Stimulated activated naive CD8-positive, alpha-beta T cell treated with anti-CD3 and anti-CD28 coated beads, Interleukin-15, Interleukin-2, amounts not matched to agents 100 ng/mL and 50 ng/mL, for 24 hours (primary cell): ENCODE results near the gene INPP5A.
"Not testable (repeated sequence)": the region's sequence is repeated elsewhere in the genome, so short reads cannot be mapped to it uniquely, and the experiment has no call there.

Experiments used
- H3K27ac Mint-ChIP-seq: one replicate; pipeline ENCODE4 v1.8.0; 2021; ENCODE audit warnings: mild to moderate bottlenecking, mixed read lengths
- H3K27me3 Mint-ChIP-seq: one replicate; pipeline ENCODE4 v1.8.0; 2021; ENCODE audit warnings: mixed read lengths
- H3K36me3 Mint-ChIP-seq: one replicate; pipeline ENCODE4 v1.8.0; 2021; ENCODE audit warnings: low read depth, mixed read lengths
- H3K4me1 Mint-ChIP-seq: one replicate; pipeline ENCODE4 v1.8.0; 2021; ENCODE audit warnings: low read depth, mixed read lengths
- H3K4me3 Mint-ChIP-seq: one replicate; pipeline ENCODE4 v1.8.0; 2021; ENCODE audit warnings: mild to moderate bottlenecking, mixed read lengths
- H3K9me3 Mint-ChIP-seq: one replicate; pipeline ENCODE4 v1.8.0; 2021; ENCODE audit warnings: mixed read lengths

INPP5A gene

DNA sequence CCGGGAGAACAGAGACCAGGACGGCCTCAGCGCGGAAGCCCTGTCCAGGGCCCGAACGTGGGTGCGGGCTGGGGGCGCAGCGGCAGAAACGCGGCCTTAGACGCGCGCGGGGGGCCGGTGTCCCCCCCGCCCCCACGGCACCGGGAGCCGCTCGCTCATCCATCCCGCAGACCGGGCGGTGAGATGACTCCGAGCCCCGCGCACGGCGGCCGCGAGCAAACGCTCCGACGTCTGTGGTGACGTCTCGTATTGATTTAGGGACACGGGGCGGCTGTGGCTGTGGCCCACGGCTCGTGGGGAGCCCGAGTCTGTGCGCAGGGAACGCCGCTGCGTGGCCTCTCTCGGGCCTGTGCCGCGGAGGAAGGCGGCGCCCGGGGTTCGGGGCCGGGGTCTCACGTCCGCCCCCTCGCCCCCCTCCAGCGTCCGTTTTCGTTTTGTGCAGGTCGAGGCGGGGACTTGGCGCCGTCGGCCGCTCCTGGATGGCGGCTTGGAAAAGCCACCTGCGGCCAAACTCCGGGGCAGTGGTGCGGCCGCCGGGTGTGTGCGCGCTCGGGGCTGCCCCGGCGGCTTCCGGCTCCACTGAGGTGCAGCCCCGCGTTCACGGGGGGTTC is 249.4 kb downstream of the INPP5A start:
- Mint-ChIP-seq H3K9me3 (no peaks in the 10 kb centered on the region), H3K36me3 (peaks cover 14% of the 10 kb centered on the region), H3K4me3 (no peak overlapping the region), H3K27me3 (peaks cover 13% of the 10 kb centered on the region), H3K27ac (no peak overlapping the region), H3K4me1 (peaks cover 3% of the 10 kb centered on the region)

DNA sequence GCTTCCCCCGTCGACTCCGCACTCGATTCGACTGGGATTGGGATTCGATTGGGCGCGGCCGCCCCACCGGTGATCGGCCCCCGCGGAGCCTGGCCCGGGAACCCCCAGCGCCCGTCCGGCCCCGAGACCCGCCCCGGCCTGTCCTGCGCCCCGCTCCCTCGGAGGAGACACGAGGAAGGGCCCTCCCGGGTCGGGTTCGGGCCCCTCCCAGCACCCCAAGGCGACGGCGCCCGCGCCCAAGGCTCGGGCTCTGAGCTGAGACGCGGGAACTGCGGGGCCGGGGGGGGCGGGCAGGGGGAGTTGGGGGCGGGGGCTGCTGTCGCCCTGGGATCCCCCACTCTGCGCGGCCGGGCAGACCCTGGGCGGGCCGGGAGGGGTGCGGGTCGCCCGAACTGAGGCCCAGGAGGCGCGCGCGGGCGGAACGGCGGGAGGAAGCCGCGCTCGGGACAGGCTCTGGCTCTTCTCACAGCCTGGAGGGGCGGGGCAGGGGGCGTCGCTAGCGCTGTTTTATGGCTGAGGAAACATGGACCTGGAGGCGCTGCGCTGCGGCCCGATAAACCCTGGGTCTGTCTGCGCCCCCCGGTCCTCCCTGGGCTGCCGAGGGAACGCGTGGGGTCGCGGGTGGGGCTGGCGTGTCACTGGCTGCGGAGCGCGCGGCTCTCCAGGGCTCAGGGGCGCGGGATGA is 250.1 kb downstream of the INPP5A start:
- no peak overlapping the region for H3K27ac Mint-ChIP-seq
- H3K4me1 Mint-ChIP-seq = peaks cover 3% of the 10 kb centered on the region
- H3K4me3 Mint-ChIP-seq = no peak overlapping the region
- peaks cover 12% of the 10 kb centered on the region for H3K36me3 Mint-ChIP-seq
- no peaks in the 10 kb centered on the region for H3K9me3 Mint-ChIP-seq
- H3K27me3 Mint-ChIP-seq = peaks cover 12% of the 10 kb centered on the region

DNA sequence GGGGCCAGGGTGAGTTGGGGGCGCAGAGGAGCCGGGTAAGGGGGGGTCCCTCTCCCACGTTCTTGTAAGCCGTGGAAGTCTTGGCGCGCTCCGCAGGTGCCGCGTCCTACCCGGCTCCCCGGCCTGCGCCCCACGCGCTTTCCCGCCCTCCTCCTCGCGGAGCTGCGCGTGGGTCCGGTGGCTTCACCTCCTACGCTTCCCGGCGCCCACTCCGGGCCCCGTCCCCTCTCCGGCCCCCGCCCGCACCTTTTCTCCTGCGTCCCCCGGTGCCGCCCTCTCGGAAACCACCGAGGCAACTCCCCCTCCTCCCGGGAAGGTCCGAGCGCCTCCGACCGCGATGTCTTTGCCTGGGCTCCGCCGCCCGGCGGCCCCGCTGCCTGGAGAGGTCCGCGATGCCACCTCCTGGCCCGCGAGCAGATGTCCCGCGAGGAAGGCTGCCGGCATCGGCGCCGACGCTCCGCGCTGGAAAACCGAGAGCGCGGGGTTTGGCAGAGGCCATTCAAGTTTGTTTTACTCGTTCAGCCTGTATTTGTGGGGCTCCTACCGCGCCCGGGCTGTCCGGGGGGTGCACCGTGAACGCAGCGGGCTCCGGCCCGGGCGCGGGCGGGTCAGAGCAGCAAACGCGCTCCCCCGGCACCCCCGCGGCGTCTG is 250.7 kb downstream of the INPP5A start:
- Mint-ChIP-seq H3K27me3 (peaks cover 6% of the 10 kb centered on the region), H3K36me3 (peaks cover 6% of the 10 kb centered on the region), H3K4me3 (no peak overlapping the region), H3K9me3 (no peaks in the 10 kb centered on the region), H3K4me1 (peaks cover 3% of the 10 kb centered on the region), H3K27ac (no peak overlapping the region)

DNA sequence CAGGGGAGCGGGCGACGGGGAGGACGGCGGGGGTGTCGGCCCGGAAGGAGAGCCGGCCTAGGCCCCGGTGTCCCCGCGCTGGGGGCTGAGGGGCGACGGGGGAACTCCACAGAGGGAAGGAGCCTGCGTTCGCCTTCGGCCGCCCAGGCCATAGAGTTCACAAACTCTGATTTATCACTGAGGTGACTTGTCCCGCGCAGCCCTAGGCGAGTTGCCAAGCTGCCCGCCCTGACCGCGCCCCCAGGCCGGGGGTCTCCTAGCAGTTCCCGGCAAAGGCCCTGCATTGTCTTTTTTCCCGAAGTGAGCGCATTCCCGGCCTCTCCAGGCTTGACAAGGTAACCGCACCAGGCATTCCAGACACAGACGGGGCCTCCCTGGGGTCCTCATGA is 251.2 kb downstream of the INPP5A start:
- Mint-ChIP-seq H3K9me3 (no peaks in the 10 kb centered on the region), H3K36me3 (peaks cover under 1% of the 10 kb centered on the region), H3K27ac (no peak overlapping the region), H3K27me3 (peaks cover under 1% of the 10 kb centered on the region), H3K4me3 (no peak overlapping the region), H3K4me1 (no peaks in the 10 kb centered on the region)

DNA sequence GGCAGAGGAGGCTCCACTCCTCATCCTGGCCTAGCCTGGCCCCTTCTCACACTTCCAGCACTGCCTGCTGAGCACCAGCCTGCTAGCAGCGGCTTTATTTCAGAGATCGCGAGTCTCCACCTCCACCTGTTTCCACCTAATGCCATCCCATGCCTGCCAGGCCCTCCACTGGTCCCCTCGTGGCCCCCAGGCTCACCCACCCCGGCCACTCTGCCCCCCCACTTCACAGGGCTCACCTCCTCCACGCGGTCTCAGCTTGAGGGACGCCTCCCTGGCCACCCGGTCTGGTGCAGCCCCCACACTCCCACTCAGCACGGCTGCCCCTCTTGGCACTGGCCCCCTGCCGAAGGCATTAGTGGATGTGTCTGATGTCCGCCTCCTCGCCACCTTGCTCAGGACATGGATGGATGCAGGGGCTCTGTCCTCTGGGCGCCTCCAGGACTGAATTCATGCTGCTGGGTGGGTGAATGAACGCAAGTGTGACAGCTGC is 252.1 kb downstream of the INPP5A start:
- Mint-ChIP-seq H3K4me1 (no peaks in the 10 kb centered on the region), H3K27ac (no peak overlapping the region), H3K27me3 (no peaks in the 10 kb centered on the region), H3K36me3 (no peaks in the 10 kb centered on the region), H3K4me3 (no peak overlapping the region), H3K9me3 (no peaks in the 10 kb centered on the region)

DNA sequence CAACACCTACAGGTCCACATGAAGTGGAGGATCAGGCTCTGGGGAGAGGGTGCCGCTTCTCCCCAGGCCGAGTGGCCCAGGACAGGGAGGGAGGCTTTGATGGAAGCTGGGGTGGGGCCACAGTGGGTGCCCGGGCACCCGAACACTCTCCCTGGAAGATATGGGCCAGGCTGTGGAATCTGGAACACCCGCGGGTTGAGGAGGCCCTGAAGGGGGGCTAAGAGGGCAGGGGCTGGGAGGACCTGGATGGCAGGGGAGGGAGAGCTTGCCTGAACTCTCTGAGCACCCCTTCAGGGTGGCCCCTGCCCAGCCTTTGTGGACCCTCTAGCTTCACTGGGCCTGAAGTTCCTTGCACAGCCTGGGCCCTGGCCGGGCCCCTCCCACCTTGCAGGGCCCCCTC is 252.9 kb downstream of the INPP5A start:
- no peaks in the 10 kb centered on the region for H3K27me3 Mint-ChIP-seq
- H3K4me3 Mint-ChIP-seq = no peak overlapping the region
- H3K4me1 Mint-ChIP-seq = no peaks in the 10 kb centered on the region
- no peaks in the 10 kb centered on the region for H3K9me3 Mint-ChIP-seq
- no peaks in the 10 kb centered on the region for H3K36me3 Mint-ChIP-seq
- no peak overlapping the region for H3K27ac Mint-ChIP-seq

DNA sequence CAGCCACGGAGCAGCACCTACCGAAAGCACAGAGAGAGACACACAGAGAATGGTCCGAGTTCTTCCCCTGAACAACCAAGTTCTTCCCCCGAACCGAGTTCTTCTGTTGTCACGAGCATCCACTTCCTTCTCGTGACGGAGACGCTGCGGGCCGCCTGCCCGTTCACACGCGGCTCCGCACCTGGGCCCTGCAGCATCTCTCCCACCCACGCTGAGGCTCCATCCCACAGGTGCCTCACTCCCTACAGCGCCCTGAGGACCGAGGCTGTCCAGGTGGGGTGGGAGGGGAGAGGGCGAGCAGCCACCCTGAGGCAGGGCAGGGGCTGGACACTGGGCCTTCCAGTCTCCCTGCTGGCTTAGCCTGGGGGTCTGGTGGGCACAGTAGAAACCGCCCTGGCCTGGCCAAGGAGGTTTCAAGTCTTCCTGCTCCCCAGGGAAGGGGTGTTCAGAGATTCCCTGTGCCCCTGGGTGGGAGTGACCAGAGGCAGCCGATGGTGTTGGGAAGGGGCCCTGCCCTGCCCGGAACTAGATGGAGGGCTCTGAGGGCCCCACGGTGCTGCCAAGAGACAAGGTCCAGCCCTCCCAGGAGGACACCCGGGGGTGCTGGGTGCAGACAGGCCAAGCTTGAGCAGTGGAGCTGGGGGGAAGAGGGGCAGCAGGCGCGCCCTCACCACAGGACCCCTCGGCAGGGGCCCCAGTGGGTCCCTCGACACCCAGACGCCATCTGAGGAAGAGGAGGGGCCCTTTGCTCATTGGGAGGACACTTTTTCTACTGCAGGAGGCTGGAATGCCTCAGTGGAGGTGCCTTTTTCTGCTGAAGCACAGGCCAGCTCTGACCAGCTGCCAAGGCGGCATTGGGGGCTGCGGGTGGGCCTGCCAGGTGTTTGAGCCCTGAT is 253.6 kb downstream of the INPP5A start:
- H3K36me3 Mint-ChIP-seq = no peaks in the 10 kb centered on the region
- H3K4me1 Mint-ChIP-seq = no peaks in the 10 kb centered on the region
- H3K27ac Mint-ChIP-seq = no peak overlapping the region
- H3K27me3 Mint-ChIP-seq = no peaks in the 10 kb centered on the region
- H3K9me3 Mint-ChIP-seq = no peaks in the 10 kb centered on the region
- no peak overlapping the region for H3K4me3 Mint-ChIP-seq

DNA sequence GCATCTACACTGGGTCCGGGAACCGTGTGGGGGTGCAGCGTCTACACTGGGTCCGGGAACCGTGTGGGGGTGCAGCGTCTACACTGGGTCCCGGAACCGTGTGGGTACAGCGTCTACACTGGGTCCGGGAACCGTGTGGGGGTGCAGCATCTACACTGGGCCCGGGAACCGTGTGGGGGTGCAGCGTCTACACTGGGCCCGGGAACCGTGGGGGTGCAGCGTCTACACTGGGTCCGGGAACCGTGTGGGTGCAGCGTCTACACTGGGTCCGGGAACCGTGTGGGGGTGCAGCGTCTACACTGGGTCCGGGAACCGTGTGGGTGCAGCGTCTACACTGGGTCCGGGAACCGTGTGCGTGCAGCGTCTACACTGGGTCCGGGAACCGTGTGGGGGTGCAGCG is 254.5 kb downstream of the INPP5A start:
- H3K27me3 Mint-ChIP-seq, H3K4me1 Mint-ChIP-seq, H3K36me3 Mint-ChIP-seq, H3K4me3 Mint-ChIP-seq, H3K9me3 Mint-ChIP-seq, H3K27ac Mint-ChIP-seq: not testable (repeated sequence)

DNA sequence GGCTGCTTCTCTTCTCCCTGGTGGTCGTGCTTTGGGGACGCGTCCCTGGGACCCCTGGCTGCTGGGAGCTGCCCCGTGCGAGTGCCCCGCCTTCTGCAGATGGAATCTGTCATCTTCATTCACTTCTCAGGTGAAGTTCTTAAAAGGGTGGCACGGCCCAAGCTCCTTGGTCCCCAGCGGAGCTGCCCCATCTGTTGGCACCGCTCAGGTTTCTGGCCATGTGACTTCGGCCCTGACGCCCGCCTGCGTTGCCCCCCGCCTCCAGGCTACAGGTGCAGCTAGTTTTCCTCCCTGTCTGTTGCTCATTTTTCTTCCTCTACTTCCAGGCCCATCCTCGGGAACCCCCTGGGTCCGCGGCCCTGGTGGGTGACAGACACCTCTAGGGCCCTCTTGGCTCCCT is 255.2 kb downstream of the INPP5A start:
- no peaks in the 10 kb centered on the region for H3K36me3 Mint-ChIP-seq
- H3K27me3 Mint-ChIP-seq = no peaks in the 10 kb centered on the region

DNA sequence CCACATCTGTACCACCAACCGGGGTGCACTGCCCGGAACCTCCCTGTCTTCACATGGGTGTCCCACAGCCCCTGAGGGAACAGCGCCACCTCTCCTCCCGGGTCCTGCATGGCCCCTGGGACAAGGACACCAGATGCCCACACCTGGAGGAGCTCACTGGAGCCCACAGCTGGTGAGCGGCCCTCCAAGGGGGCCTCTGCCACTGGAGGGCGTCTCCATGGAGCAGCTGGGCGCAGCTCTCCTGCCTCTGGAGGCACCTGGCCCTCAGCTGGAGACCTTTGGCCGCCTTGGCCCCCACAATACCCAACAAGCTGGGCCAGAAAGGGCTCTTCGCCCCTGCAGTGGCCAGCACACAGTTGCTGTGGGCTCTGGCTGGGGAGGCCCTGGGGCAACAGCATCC is 255.6 kb downstream of the INPP5A start:
- Mint-ChIP-seq H3K27ac (no peak overlapping the region), H3K36me3 (no peaks in the 10 kb centered on the region), H3K27me3 (no peaks in the 10 kb centered on the region), H3K9me3 (no peaks in the 10 kb centered on the region), H3K4me3 (no peak overlapping the region), H3K4me1 (no peaks in the 10 kb centered on the region)

More for the DNA sequence above, 255.2 kb downstream of the INPP5A start:
- H3K4me1 Mint-ChIP-seq = no peaks in the 10 kb centered on the region
- H3K4me3 Mint-ChIP-seq = no peak overlapping the region
- no peaks in the 10 kb centered on the region for H3K9me3 Mint-ChIP-seq
- no peak overlapping the region for H3K27ac Mint-ChIP-seq

DNA sequence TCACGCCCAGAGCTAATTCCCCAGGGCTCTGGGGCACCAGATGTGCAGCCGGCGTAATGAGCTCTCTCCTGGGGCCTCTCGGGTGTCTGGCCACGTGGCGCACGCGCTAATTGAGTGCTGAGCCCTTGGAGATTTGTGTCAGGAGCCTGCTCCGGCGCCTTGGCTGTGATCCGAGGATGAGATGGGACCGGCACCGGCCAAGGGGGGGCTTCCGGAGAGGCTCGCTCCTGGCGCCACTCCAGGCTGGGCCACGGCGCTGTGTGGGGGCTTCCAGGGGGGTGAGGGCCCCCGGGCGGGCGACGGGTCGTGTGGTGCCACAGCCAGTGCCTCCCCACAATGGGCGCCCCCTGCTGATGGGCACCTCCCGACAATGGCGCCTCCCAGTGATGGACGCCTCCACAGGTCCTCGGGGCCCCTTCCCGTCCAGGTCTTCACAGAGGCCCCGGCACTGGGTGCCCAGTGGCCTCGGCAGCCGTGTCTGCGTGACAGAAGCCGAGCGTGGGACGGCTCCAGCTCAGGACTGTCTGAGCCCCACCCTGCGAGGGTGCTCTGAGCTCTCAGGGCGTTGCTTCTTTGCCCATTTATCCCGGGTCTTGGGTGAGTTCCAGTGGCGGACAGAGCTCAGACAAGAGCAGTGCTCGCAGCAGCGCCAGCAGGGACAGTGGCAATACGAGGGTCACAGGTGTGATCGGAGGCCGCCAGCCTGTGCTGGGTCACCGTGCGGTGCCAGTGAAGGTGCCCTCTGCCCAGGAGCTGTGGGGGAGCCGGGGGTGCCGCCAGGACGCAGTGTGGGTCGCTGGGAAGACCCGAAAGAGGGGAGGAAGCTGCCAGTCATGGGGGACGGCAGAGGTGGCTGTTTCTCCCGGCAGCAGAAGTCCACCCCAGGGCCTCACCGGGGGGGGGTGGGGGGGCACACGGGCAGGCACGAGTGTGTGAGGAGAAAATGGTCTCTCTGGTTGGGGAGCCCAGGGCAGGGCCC is 256.6 kb downstream of the INPP5A start:
- Mint-ChIP-seq H3K27me3 (no peaks in the 10 kb centered on the region), H3K36me3 (no peaks in the 10 kb centered on the region), H3K4me3 (no peak overlapping the region), H3K9me3 (no peaks in the 10 kb centered on the region), H3K27ac (no peak overlapping the region), H3K4me1 (no peaks in the 10 kb centered on the region)

DNA sequence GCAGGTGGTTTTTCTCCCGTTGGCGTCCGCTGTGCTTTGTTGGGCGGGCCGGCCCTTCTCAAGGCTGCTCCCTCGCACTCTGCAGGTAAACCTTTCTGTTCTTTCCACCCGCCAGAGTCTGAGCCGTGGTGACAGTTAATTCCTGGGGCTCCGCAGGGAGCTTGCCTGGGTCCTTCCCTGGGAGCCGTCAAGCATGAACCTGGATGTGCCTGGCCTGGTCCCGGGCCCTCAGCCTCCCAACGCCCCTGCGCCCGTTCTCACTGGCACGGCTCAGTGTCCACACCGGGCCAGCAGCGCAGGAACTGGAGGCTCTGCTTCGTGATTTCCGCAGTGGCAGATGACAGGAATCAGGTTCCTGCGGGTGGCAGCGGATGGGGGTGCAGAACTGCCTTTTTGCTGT is 259.3 kb downstream of the INPP5A start:
- Mint-ChIP-seq H3K9me3 (no peaks in the 10 kb centered on the region), H3K27ac (no peak overlapping the region), H3K4me3 (no peak overlapping the region), H3K4me1 (no peaks in the 10 kb centered on the region), H3K27me3 (no peaks in the 10 kb centered on the region), H3K36me3 (no peaks in the 10 kb centered on the region)

DNA sequence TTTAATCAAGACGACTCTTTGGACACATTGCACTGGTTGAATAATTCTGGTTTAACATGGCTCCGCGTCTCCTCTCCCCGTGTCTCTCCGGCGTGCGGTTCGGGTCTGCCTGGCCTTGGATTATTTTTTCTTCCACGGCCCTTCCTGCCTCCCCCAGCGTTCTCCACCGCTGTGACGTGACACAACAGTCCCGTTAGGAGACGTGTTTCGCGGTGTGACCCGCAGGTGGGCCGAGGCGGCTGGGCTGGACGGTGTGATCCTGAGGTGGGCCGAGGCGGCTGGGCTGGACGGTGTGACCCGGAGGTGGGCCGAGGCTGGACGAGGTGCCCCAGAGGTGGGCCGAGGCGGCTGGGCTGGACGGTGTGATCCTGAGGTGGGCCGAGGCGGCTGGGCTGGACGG is 260.4 kb downstream of the INPP5A start:
- not testable (repeated sequence) for H3K27me3 Mint-ChIP-seq, H3K27ac Mint-ChIP-seq, H3K9me3 Mint-ChIP-seq, H3K4me1 Mint-ChIP-seq, H3K4me3 Mint-ChIP-seq, H3K36me3 Mint-ChIP-seq

DNA sequence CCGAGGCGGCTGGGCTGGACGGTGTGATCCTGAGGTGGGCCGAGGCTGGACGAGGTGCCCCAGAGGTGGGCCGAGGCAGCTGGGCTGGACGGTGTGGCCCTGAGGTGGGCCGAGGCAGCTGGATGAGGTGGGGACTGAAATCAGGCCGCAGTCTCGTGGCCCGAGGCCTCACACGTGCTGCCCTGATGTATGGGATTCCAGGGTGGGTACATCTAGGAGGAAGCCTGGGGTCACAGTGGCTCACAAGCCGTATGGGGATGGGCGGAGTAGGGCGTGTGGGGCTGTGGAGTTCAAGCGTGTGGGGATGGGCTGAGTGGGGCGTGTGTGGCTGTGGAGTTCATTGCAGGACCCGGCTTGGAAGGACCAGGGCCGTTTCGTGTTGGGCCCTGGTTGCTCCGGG is 260.8 kb downstream of the INPP5A start:
- no peaks in the 10 kb centered on the region for H3K27me3 Mint-ChIP-seq
- H3K4me3 Mint-ChIP-seq = no peak overlapping the region
- no peaks in the 10 kb centered on the region for H3K4me1 Mint-ChIP-seq
- H3K36me3 Mint-ChIP-seq = no peaks in the 10 kb centered on the region
- H3K9me3 Mint-ChIP-seq = no peaks in the 10 kb centered on the region
- H3K27ac Mint-ChIP-seq = no peak overlapping the region
